ENCODE results near the gene ZNF8. TPM values are rescaled to one million over a fixed set of nuclear protein-coding genes. Genes with fewer than 3 reads are reported as not detected.

ZNF8 gene
- total and polyA plus RNA-seq, 10 of the 15 experiments (the other 5 are each of a cell fraction or from before 2014, with no cell fraction given) = 0.46 to 5.4 (median 2.6) TPM

GRCh38 chr19:58336820-58337219 lies 58.1 kb downstream of the ZNF8 start (continued):
- TF ChIP-seq CEBPZ (IDR thresholded peaks at IDR 0.05; ENCODE audit: low read depth, low read length) (no peak), EZH2 (IDR thresholded peaks at IDR 0.05; ENCODE audit: borderline replicate concordance, control insufficient read depth, low read depth, low read length) (no peak), ZBTB4 (CRISPR knock-in tag; IDR thresholded peaks at IDR 0.05) (no peak), ZNF592 (IDR thresholded peaks at IDR 0.05) (no peak), USF1 (IDR thresholded peaks at IDR 0.05; ENCODE audit: borderline replicate concordance, extremely low read length, insufficient read depth, low read depth, low read length) (no peak), POLR2AphosphoS2 (IDR thresholded peaks at IDR 0.05; ENCODE audit: low read depth, low read length) (no peak), SMAD5 (IDR thresholded peaks at IDR 0.05; ENCODE audit: low read depth) (no peak), MAX (IDR thresholded peaks at IDR 0.05; ENCODE audit: low read depth, low read length) (no peak), PRDM15 (CRISPR knock-in tag; IDR thresholded peaks at IDR 0.05) (no peak), NR2F1 (conservative IDR thresholded peaks at IDR 0.05) (no peak), E2F4 (IDR thresholded peaks at IDR 0.05; ENCODE audit: low read depth, low read length) (no peak)

All from GM12878 (cell line).